ENCODE measurements around the gene CNGA1. TPM values are rescaled to one million over a fixed set of nuclear protein-coding genes. Genes with fewer than 3 reads are reported as not detected.
"Not testable (repeated sequence)": the region's sequence is repeated elsewhere in the genome, so short reads cannot be mapped to it uniquely, and the experiment has no call there.

CNGA1 gene
- total RNA-seq, 4 donors from 2014 or later, result 0.40 to 1.8 TPM; not detected in 2

- TF ChIP-seq CTCF (IDR thresholded peaks at IDR 0.05) (no peak), EP300 (IDR thresholded peaks at IDR 0.05) (no peak), POLR2AphosphoS5 (IDR thresholded peaks at IDR 0.05) (no peak), POLR2A (IDR thresholded peaks at IDR 0.05) (no peak)
- Histone ChIP-seq H3K27ac (no peak overlapping the region), H3K27me3 (peaks cover 3% of the 10 kb centered on the region), H3K4me1 (no peaks in the 10 kb centered on the region), H3K4me3 (no peak overlapping the region), H3K36me3 (no peaks in the 10 kb centered on the region), H3K9me3 (peaks cover 0 to 16% (median 0%) of the 10 kb centered on the region in 3 donors)
- 73 to 80% methylated on average over 1 of the region's 1 CpG for WGBS, 2 donors (ENCODE audit: low coverage in 1 of 2)
- no peak for ATAC-seq
These were observed 14.2 kb downstream of the CNGA1 start for GRCh38 chr4:48002267-48002666.

- TF ChIP-seq CTCF (IDR thresholded peaks at IDR 0.05), result no peak
- TF ChIP-seq EP300 (IDR thresholded peaks at IDR 0.05), result no peak
- TF ChIP-seq POLR2A (IDR thresholded peaks at IDR 0.05), result no peak
- no peak for TF ChIP-seq POLR2AphosphoS5 (IDR thresholded peaks at IDR 0.05)
- WGBS, 2 donors (ENCODE audit: low coverage in 1 of 2), result 100% methylated on average over 1 of the region's 1 CpG; no CpG with 5 or more reads in 1 of the 2 donors
- Histone ChIP-seq H3K36me3 (no peaks in the 10 kb centered on the region), H3K9me3 (peaks cover 0 to 17% (median 0%) of the 10 kb centered on the region in 3 donors), H3K4me3 (no peak overlapping the region), H3K4me1 (no peaks in the 10 kb centered on the region), H3K27me3 (peaks cover 3% of the 10 kb centered on the region), H3K27ac (no peak overlapping the region)
- ATAC-seq, result no peak
These were observed 20.5 kb downstream of the CNGA1 start for GRCh38 chr4:47996021-47996420.

DNA sequence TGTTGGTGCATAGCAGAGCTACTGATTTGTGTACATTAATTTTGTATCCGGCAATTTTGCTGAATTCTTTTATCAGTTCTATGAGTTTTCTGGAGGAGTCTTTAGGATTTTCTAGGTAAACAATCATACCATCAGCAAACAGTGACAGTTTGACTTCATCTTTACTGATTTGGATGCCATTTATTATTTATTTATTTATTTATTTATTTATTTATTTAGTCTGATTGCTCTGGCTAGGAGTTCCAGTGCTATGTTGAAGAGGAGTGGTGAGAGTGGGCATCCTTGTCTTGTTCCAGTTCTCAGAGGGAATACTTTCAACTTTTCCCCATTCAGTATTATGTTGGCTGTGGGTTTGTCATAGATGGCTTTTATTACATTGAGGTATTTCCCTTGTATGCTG is 24.0 kb downstream of the CNGA1 start:
- H3K4me3 ChIP-seq, H3K27me3 ChIP-seq, ATAC-seq, H3K36me3 ChIP-seq, H3K4me1 ChIP-seq, H3K27ac ChIP-seq: not testable (repeated sequence)
- WGBS, 2 donors (ENCODE audit: low coverage in 1 of 2), result 83 to 90% methylated on average over 1 of the region's 1 CpG
- H3K9me3 ChIP-seq, result peaks cover 0 to 22% (median 0%) of the 10 kb centered on the region in 3 donors

GRCh38 chr4:47990145-47990544 is 26.3 kb downstream of the CNGA1 start:
- no peaks in the 10 kb centered on the region for H3K4me1 ChIP-seq
- peaks cover 0 to 22% (median 0%) of the 10 kb centered on the region in 3 donors for H3K9me3 ChIP-seq
- no peaks in the 10 kb centered on the region for H3K27me3 ChIP-seq
- no peak overlapping the region for H3K27ac ChIP-seq
- 81 to 92% methylated on average over 5 of the region's 5 CpGs for WGBS, 2 donors (ENCODE audit: low coverage in 1 of 2)
- TF ChIP-seq POLR2A (IDR thresholded peaks at IDR 0.05) (no peak), POLR2AphosphoS5 (IDR thresholded peaks at IDR 0.05) (no peak), EP300 (IDR thresholded peaks at IDR 0.05) (no peak), CTCF (IDR thresholded peaks at IDR 0.05) (no peak)
- H3K36me3 ChIP-seq, result no peaks in the 10 kb centered on the region
- no peak overlapping the region for H3K4me3 ChIP-seq
- no peak for ATAC-seq

DNA sequence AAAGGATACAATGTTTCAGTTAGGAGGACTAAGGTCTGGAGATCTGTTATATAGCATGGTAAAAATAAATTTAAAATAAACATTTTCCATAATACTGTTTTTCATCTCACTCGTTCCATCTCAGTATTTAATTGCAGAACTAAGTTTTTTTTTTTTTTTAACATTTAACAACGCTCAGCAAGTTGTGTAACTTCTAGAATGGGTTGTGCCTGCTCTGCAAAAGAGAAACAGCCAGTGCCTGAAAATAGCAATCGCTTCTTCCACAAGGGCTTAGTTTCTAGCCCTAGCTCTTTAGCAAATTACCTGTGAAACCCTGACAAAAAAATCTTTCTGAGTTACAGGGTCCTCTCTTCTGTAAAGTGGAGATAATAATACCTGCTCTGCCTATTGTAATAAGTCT is 41.9 kb downstream of the CNGA1 start:
- H3K9me3 ChIP-seq, result no peaks in the 10 kb centered on the region
- H3K27ac ChIP-seq, result no peak overlapping the region
- H3K4me3 ChIP-seq, result no peak overlapping the region
- no peaks in the 10 kb centered on the region for H3K4me1 ChIP-seq
- TF ChIP-seq EP300 (IDR thresholded peaks at IDR 0.05) (no peak), CTCF (IDR thresholded peaks at IDR 0.05) (no peak), POLR2AphosphoS5 (IDR thresholded peaks at IDR 0.05) (no peak), POLR2A (IDR thresholded peaks at IDR 0.05) (no peak)
- ATAC-seq, result no peak
- H3K27me3 ChIP-seq, result no peaks in the 10 kb centered on the region
- no peaks in the 10 kb centered on the region for H3K36me3 ChIP-seq
- 52 to 67% methylated on average over 1 to 3 of the region's 3 CpGs for WGBS, 2 donors (ENCODE audit: low coverage in 1 of 2)

Data from gastroesophageal sphincter (tissue), 4 donors.